WI38 (cell line): ENCODE data around the gene CENPF.
"Not testable (repeated sequence)": the region's sequence is repeated elsewhere in the genome, so short reads cannot be mapped to it uniquely, and the experiment has no call there.

Experiments used
- H3K4me3 ChIP-seq: 2 replicates; pipeline ENCODE4 v1.5.1; 2011; ENCODE audit warnings: low read depth, mild to moderate bottlenecking, control low read depth, low read length
- TF ChIP-seq, protein P1 (sequence below): IDR thresholded peaks from 2 replicates; pipeline ENCODE4 v1.5.1; 2012; ENCODE audit warnings: low read depth, mild to moderate bottlenecking, control low read depth, low read length

The CENPF gene

DNA sequence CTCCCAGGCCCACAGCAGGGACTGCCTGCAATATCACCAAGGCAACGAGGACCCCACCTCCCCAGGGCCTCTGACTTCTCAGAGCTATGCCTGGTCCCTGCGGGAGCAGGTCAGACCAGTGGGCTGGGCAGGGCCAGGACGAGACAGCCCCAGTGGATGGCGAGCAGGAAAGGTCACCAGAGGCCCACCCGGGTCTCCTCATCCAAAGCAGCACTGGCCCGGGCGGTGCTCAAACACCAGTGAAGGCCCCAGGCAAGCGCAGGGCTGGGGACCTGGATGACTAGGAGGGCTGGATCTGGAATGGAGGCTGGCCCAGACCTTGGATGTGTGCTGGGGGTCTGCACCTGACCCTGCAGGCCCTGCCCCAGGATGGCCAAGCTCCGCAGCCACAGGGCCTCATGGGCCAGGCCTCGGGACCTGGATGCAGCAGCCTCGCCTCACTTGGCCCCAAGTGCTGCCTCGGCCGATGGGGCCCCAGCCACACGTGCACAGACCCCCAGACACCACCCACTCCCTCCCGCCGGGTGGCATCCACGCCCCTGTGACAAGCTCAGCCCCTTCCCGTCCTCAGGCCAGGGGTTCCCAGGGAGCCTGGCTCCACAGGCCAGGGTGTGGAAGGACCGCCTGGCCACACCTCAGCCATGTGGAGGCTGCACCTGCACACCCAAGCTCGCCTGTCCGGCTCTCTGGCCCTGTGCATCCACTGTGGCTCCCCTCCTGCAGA, 4.7 kb downstream of the CENPF start:
- H3K4me3 ChIP-seq = not testable (repeated sequence)

DNA sequence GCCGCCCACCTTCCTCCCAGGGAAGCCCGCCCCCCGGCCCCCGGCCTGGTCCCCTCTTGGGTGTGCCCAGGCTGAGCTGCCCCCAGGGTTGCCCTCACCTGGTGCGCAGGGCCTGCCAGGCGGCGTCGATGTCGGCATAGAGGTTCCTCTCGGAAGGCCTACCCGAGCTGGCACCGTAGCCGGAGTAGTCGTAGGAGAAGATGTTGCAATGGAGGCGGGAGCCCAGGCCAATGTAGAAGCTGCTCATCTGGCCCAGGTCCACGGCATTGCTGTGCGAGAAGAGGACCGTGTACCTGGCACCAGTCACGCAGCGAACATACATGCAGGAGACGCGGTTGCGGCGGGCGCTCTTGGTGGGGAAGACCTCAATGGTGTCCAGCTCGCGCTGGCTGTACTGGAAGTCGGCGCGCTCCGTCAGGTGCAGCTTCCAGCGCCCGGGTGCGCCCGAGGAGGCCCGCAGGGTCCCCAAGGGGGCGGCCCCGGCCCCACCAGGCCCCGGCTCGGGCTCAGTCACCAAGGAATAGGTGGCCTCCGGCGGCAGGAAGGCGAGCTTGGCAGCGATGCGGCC, 5.3 kb downstream of the CENPF start:
- not testable (repeated sequence) for H3K4me3 ChIP-seq

DNA sequence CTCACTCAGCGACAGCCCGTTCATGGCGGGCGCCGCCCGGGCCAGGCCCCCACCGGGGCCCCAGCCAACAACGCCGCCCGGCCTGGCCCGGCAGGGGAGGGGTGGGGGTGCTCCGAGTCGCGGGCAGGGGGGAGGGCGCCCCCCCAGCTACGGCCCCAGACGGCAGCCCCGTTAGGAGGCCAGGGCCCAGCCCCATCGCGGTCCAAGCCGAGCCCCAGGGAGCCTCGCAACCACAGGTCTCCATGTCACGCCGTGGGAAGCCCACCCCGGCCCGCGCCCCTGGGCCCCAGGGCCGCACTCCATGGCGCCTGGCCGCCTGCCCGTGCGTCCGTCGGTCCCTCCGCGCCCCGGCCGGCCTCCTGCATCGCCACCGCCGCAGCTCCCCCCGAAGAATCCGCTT, 5.8 kb downstream of the CENPF start:
- not testable (repeated sequence) for H3K4me3 ChIP-seq

DNA sequence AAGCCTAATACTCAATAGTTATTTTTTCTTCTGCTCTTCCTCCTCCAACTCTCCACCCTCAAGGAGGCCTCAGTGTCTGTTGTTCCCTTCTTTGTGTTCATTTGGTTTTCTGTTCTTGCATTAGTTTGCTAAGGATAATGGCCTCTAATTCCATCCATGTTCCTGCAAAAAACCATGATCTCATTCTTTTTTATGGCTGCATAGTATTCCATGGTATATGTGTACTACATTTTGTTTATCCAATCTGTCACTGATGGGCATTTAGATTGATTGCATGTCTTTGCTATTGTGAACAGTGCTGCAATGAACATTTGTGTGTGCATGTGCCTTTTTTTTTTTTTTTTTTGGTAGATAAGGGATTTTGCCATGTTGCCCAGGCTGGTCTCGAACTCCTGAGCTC, 6.7 kb downstream of the CENPF start:
- no peak overlapping the region for H3K4me3 ChIP-seq
- TF ChIP-seq, protein P1, sequence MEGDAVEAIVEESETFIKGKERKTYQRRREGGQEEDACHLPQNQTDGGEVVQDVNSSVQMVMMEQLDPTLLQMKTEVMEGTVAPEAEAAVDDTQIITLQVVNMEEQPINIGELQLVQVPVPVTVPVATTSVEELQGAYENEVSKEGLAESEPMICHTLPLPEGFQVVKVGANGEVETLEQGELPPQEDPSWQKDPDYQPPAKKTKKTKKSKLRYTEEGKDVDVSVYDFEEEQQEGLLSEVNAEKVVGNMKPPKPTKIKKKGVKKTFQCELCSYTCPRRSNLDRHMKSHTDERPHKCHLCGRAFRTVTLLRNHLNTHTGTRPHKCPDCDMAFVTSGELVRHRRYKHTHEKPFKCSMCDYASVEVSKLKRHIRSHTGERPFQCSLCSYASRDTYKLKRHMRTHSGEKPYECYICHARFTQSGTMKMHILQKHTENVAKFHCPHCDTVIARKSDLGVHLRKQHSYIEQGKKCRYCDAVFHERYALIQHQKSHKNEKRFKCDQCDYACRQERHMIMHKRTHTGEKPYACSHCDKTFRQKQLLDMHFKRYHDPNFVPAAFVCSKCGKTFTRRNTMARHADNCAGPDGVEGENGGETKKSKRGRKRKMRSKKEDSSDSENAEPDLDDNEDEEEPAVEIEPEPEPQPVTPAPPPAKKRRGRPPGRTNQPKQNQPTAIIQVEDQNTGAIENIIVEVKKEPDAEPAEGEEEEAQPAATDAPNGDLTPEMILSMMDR = no peak

DNA sequence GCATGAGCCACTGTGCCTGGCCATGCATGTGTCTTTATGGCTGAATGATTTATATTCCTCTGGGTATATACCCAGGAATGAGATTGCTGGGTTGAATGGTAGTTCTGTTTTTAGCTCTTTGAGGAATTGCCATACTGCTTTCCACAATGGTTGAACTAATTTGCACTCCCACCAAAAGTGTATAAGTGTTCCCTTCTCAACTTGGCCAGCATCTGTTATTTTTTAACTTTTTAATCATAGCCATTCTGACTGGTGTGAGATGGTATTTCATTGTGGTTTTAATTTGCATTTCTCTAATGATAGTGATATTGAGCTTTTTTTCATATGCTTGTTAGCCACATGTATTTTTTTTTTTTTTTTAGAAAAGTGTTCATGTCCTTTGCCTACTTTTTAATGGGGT, 7.1 kb downstream of the CENPF start:
- not testable (repeated sequence) for H3K4me3 ChIP-seq

DNA sequence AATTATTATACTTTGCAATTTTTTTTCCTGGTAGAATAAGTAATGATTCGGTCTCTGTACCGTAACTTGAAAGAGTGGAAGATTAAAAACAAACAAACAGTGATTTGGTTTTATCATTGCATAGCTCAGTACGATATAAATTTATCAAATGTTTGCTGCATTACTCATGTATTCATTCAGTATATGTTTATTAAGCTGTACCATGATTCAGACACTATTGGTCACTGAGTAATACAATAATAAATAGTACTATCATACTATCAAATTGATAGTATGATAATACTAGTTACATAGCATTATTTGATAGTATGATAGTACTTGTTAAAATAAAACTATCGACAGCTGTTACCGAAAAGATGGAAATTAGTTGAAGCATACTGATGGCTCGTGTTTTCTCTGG, 12.1 kb downstream of the CENPF start:
- TF ChIP-seq, protein P1 = no peak
- no peak overlapping the region for H3K4me3 ChIP-seq

DNA sequence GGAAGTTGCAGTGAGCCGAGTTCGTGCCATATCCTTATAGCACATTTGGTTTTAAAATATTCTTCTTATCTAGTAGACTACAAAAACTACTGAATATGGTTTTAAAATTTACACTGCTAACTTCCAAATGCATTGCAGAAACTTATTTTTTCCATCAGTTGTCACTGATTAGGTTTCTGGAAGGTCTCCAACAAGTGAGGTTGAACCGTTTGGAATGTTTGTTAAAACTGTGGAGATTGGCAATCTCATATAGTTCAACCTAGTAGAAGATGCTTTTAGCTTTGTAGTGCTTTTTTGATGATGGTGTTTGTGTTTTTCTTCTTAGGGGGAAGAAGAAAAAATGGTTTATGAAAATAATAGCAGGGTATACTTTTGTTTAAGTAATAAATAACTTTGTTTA, 12.9 kb downstream of the CENPF start:
- H3K4me3 ChIP-seq = no peak overlapping the region
- TF ChIP-seq, protein P1 = no peak

DNA sequence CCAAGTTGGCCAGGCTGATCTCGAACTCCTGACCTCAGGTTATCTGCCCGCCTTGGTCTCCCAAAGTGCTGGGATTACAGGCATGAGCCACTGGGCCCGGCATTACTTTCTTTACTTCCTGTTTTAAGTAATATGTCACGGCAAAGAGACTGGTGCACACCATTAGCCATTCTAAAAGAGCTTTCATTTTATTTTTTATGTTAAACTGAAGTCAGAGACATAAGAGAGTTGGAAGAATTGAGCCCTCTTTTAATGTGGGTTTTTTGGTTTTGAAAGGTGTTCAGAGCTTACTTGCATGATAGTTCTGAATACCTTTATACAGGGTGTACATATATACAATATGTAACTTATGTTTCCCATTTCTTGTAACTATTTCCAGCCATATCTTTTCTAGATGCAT, 14.3 kb downstream of the CENPF start:
- TF ChIP-seq, protein P1 = no peak
- H3K4me3 ChIP-seq = no peak overlapping the region

DNA sequence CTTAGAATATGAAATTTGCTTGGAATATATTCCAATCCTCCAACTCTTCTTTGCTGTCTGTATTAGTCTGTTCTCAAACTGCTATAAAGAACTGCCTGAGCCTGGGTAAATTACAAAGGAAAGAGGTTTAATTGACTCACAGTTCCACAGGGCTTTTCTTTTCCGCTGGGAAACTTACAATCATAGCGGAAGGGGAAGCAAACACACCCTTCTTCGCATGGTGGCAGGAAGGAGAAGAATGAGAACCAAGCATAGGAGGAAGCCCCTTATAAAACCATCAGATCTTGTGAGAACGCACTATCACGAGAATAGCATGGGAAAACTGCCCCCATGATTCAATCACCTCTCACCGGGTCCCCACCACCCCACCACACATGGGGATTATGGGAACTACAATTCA, 14.8 kb downstream of the CENPF start:
- no peak overlapping the region for H3K4me3 ChIP-seq
- TF ChIP-seq, protein P1 = no peak
